ENCODE results near the gene MAP2K4. TPM values are rescaled to one million over a fixed set of nuclear protein-coding genes. Genes with fewer than 3 reads are reported as not detected.

Gene MAP2K4
- total RNA-seq, 1 donor from 2014 or later, result 22.9 TPM

GRCh38 chr17:12094336-12094735 lies 73.7 kb downstream of the MAP2K4 start:
- Mint-ChIP-seq H3K27me3 (ENCODE audit: unreplicated experiment) (no peaks in the 10 kb centered on the region), H3K4me3 (ENCODE audit: unreplicated experiment) (no peak overlapping the region), H3K36me3 (ENCODE audit: unreplicated experiment) (peaks cover 23% of the 10 kb centered on the region), H3K4me1 (ENCODE audit: unreplicated experiment) (peaks cover 13% of the 10 kb centered on the region), H3K27ac (ENCODE audit: unreplicated experiment) (no peak overlapping the region), H3K9me3 (ENCODE audit: unreplicated experiment) (no peaks in the 10 kb centered on the region)
- no peak for TF ChIP-seq CTCF (IDR thresholded peaks at IDR 0.05)
- no peak for DNase-seq (ENCODE audit: extremely low spot score, unreplicated experiment)

- H3K36me3 Mint-ChIP-seq (ENCODE audit: unreplicated experiment), result peaks cover 30% of the 10 kb centered on the region
- H3K27ac Mint-ChIP-seq (ENCODE audit: unreplicated experiment), result no peak overlapping the region
- no peaks in the 10 kb centered on the region for H3K27me3 Mint-ChIP-seq (ENCODE audit: unreplicated experiment)
- TF ChIP-seq CTCF (IDR thresholded peaks at IDR 0.05), result no peak
- H3K9me3 Mint-ChIP-seq (ENCODE audit: unreplicated experiment), result peaks cover 4% of the 10 kb centered on the region
- DNase-seq (ENCODE audit: extremely low spot score, unreplicated experiment), result no peak
- no peak overlapping the region for H3K4me3 Mint-ChIP-seq (ENCODE audit: unreplicated experiment)
- peaks cover 3% of the 10 kb centered on the region for H3K4me1 Mint-ChIP-seq (ENCODE audit: unreplicated experiment)
These were observed 74.8 kb downstream of the MAP2K4 start for GRCh38 chr17:12095522-12095921.

- H3K36me3 Mint-ChIP-seq (ENCODE audit: unreplicated experiment), result peaks cover 43% of the 10 kb centered on the region
- no peak overlapping the region for H3K27ac Mint-ChIP-seq (ENCODE audit: unreplicated experiment)
- no peak for DNase-seq (ENCODE audit: extremely low spot score, unreplicated experiment)
- no peak for TF ChIP-seq CTCF (IDR thresholded peaks at IDR 0.05)
- no peaks in the 10 kb centered on the region for H3K27me3 Mint-ChIP-seq (ENCODE audit: unreplicated experiment)
- H3K9me3 Mint-ChIP-seq (ENCODE audit: unreplicated experiment), result peaks cover 4% of the 10 kb centered on the region
- H3K4me3 Mint-ChIP-seq (ENCODE audit: unreplicated experiment), result no peak overlapping the region
- H3K4me1 Mint-ChIP-seq (ENCODE audit: unreplicated experiment), result no peaks in the 10 kb centered on the region
These were observed 76.6 kb downstream of the MAP2K4 start for GRCh38 chr17:12097326-12097725.

- Mint-ChIP-seq H3K4me1 (ENCODE audit: unreplicated experiment) (no peaks in the 10 kb centered on the region), H3K27me3 (ENCODE audit: unreplicated experiment) (no peaks in the 10 kb centered on the region), H3K9me3 (ENCODE audit: unreplicated experiment) (peaks cover 4% of the 10 kb centered on the region), H3K4me3 (ENCODE audit: unreplicated experiment) (no peak overlapping the region), H3K36me3 (ENCODE audit: unreplicated experiment) (peaks cover 47% of the 10 kb centered on the region), H3K27ac (ENCODE audit: unreplicated experiment) (no peak overlapping the region)
- no peak for TF ChIP-seq CTCF (IDR thresholded peaks at IDR 0.05)
- no peak for DNase-seq (ENCODE audit: extremely low spot score, unreplicated experiment)
These were observed 77.9 kb downstream of the MAP2K4 start for GRCh38 chr17:12098568-12098967.

GRCh38 chr17:12099412-12099811 lies 78.7 kb downstream of the MAP2K4 start:
- H3K27me3 Mint-ChIP-seq (ENCODE audit: unreplicated experiment), result no peaks in the 10 kb centered on the region
- peaks cover 47% of the 10 kb centered on the region for H3K36me3 Mint-ChIP-seq (ENCODE audit: unreplicated experiment)
- DNase-seq (ENCODE audit: extremely low spot score, unreplicated experiment), result no peak
- no peak overlapping the region for H3K4me3 Mint-ChIP-seq (ENCODE audit: unreplicated experiment)
- peaks cover 4% of the 10 kb centered on the region for H3K9me3 Mint-ChIP-seq (ENCODE audit: unreplicated experiment)
- H3K27ac Mint-ChIP-seq (ENCODE audit: unreplicated experiment), result no peak overlapping the region
- no peak for TF ChIP-seq CTCF (IDR thresholded peaks at IDR 0.05)
- H3K4me1 Mint-ChIP-seq (ENCODE audit: unreplicated experiment), result peaks cover 2% of the 10 kb centered on the region

Data from osteocyte (in vitro differentiated cells).